ENCODE measurements around the gene AMN.

DNA sequence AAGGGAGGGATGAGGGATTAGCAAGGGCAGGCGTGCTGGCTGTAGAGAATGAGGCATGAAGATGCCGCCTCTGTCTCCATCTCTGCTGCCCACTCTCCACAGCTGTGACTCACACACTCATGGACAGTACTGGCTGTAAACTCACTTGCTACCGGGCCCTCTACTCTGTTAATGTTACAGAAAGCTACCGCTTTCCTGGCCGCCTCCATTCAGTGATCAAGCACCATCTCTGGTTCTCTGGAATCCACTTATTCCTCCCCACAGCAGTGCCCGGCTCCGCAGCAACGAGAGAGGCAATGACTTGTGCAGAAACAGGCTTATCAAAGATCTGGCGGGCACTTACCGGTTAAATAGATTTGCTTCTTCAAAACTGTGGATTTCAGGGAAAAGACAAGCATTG is 34.8 kb downstream of the AMN start:
- TF ChIP-seq CTCF (IDR thresholded peaks at IDR 0.05) = no peak
- no peak for TF ChIP-seq POLR2A (IDR thresholded peaks at IDR 0.05)
